ENCODE measurements around the gene RNF213. TPM values are rescaled to one million over a fixed set of nuclear protein-coding genes. Genes with fewer than 3 reads are reported as not detected.

Gene RNF213
- total RNA-seq, 1 experiment from 2014 or later = 61.4 TPM

DNA sequence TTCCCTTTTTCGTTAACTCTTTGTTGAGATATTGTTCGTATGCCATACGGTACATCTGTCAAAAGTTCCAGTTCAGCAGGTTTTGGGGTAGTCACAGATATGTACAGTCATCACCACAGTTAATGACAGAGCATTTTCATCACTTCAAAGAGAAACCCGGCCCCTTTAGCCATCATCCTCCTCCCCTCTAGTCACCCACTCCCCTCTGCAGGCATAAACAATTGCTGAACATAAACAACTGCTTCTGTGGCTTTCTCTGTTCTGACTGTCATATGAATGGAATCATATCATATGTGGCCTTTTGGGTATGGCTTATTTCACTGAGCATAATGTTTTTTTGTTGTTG lies 59.3 kb downstream of the RNF213 start:
- intact Hi-C loops (cut with micrococcal nuclease; ENCODE audit: unreplicated experiment) = no loop called here
- TF ChIP-seq, protein P1, sequence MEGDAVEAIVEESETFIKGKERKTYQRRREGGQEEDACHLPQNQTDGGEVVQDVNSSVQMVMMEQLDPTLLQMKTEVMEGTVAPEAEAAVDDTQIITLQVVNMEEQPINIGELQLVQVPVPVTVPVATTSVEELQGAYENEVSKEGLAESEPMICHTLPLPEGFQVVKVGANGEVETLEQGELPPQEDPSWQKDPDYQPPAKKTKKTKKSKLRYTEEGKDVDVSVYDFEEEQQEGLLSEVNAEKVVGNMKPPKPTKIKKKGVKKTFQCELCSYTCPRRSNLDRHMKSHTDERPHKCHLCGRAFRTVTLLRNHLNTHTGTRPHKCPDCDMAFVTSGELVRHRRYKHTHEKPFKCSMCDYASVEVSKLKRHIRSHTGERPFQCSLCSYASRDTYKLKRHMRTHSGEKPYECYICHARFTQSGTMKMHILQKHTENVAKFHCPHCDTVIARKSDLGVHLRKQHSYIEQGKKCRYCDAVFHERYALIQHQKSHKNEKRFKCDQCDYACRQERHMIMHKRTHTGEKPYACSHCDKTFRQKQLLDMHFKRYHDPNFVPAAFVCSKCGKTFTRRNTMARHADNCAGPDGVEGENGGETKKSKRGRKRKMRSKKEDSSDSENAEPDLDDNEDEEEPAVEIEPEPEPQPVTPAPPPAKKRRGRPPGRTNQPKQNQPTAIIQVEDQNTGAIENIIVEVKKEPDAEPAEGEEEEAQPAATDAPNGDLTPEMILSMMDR (IDR thresholded peaks at IDR 0.05; ENCODE audit: insufficient read depth in 1 of 2, low read depth in 1 of 2, low read length in 1 of 2, severe bottlenecking in 1 of 2, unreplicated experiment in 1 of 2) = no peak
- H3K4me3 Mint-ChIP-seq (ENCODE audit: unreplicated experiment) = no peak overlapping the region
- CTCF ChIA-PET = no interaction called here
- DNase-seq = no peak
- no peaks in the 10 kb centered on the region for H3K9me3 ChIP-seq
- POLR2A ChIA-PET = no interaction called here
- peaks cover 56% of the 10 kb centered on the region for H3K36me3 Mint-ChIP-seq (ENCODE audit: insufficient read depth, unreplicated experiment)
- no peaks in the 10 kb centered on the region for H3K27me3 Mint-ChIP-seq (ENCODE audit: insufficient read depth, unreplicated experiment)
- no peak overlapping the region for H3K4me3 ChIP-seq (ENCODE audit: low read depth, low read length)
- no peaks in the 10 kb centered on the region for H3K4me1 ChIP-seq
- no peaks in the 10 kb centered on the region for H3K36me3 ChIP-seq (ENCODE audit: control insufficient read depth, insufficient read depth, low read length)
- no peaks in the 10 kb centered on the region for H3K27me3 ChIP-seq (replicated peaks; ENCODE audit: control insufficient read depth, insufficient read depth, low read length)
- no peaks in the 10 kb centered on the region for H3K9me3 Mint-ChIP-seq (ENCODE audit: unreplicated experiment)
- H3K4me1 Mint-ChIP-seq (ENCODE audit: low read depth, unreplicated experiment) = no peaks in the 10 kb centered on the region
- BruUV-seq (replicated peaks) = no TSS peak
- no peak overlapping the region for H3K27ac Mint-ChIP-seq (ENCODE audit: unreplicated experiment)

DNA sequence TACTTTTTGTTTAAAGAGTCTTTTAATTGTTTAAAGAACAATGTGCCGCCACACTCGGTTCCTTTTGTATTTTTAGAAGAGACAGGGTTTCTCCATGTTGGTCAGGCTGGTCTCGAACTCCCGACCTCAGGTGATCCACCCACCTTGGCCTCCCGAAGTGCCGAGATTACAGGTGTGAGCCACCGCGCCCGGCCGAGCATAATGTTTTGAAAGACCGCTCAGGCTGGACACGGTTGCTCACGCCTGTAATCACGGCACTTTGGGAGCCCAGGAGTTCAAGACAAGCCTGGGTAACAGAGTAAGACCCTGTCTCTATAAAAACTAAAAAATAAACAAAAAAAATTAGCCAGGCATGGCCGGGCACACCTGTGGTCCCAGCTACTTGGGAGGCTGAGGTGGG lies 59.8 kb downstream of the RNF213 start:
- intact Hi-C loops (cut with micrococcal nuclease; ENCODE audit: unreplicated experiment) = no loop called here
- Histone ChIP-seq H3K36me3 (ENCODE audit: control insufficient read depth, insufficient read depth, low read length) (no peaks in the 10 kb centered on the region), H3K9me3 (no peaks in the 10 kb centered on the region), H3K4me3 (ENCODE audit: low read depth, low read length) (no peak overlapping the region), H3K27me3 (replicated peaks; ENCODE audit: control insufficient read depth, insufficient read depth, low read length) (no peaks in the 10 kb centered on the region), H3K4me1 (no peaks in the 10 kb centered on the region)
- peaks cover 56% of the 10 kb centered on the region for H3K36me3 Mint-ChIP-seq (ENCODE audit: insufficient read depth, unreplicated experiment)
- CTCF ChIA-PET = no interaction called here
- TF ChIP-seq, protein P1 (IDR thresholded peaks at IDR 0.05; ENCODE audit: insufficient read depth in 1 of 2, low read depth in 1 of 2, low read length in 1 of 2, severe bottlenecking in 1 of 2, unreplicated experiment in 1 of 2) = no peak
- POLR2A ChIA-PET = no interaction called here
- H3K4me1 Mint-ChIP-seq (ENCODE audit: low read depth, unreplicated experiment) = no peaks in the 10 kb centered on the region
- no peak for DNase-seq
- H3K27ac Mint-ChIP-seq (ENCODE audit: unreplicated experiment) = no peak overlapping the region
- no peaks in the 10 kb centered on the region for H3K9me3 Mint-ChIP-seq (ENCODE audit: unreplicated experiment)
- H3K4me3 Mint-ChIP-seq (ENCODE audit: unreplicated experiment) = no peak overlapping the region
- BruUV-seq (replicated peaks) = no TSS peak
- no peaks in the 10 kb centered on the region for H3K27me3 Mint-ChIP-seq (ENCODE audit: insufficient read depth, unreplicated experiment)

DNA sequence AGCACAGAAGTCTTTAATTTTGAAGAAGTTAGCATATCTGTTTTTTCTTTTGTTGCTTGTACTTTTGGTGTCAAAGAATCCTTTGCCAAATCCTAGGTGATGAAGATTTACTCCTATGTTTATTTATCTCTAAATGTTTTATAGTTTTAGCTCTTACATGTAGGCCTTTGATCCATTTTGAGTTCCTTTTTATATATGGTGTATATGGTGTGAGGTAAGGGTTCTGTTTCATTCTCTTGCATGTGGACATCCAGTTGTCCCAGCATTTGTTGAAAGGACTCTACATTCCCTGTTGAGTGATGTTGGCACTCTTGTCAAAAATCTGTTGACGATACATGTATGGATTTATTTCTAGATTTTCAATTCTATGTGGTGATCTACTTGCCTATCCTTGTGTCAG lies 62.2 kb downstream of the RNF213 start:
- no peaks in the 10 kb centered on the region for H3K36me3 ChIP-seq (ENCODE audit: control insufficient read depth, insufficient read depth, low read length)
- CTCF ChIA-PET = no interaction called here

More for the DNA sequence above, 62.2 kb downstream of the RNF213 start:
- H3K4me1 ChIP-seq = no peaks in the 10 kb centered on the region
- no peaks in the 10 kb centered on the region for H3K27me3 Mint-ChIP-seq (ENCODE audit: insufficient read depth, unreplicated experiment)
- peaks cover 60% of the 10 kb centered on the region for H3K36me3 Mint-ChIP-seq (ENCODE audit: insufficient read depth, unreplicated experiment)
- H3K4me3 Mint-ChIP-seq (ENCODE audit: unreplicated experiment) = no peak overlapping the region
- no peak overlapping the region for H3K27ac Mint-ChIP-seq (ENCODE audit: unreplicated experiment)
- BruUV-seq (replicated peaks) = no TSS peak
- TF ChIP-seq, protein P1 (IDR thresholded peaks at IDR 0.05; ENCODE audit: insufficient read depth in 1 of 2, low read depth in 1 of 2, low read length in 1 of 2, severe bottlenecking in 1 of 2, unreplicated experiment in 1 of 2) = no peak
- no peak for DNase-seq
- no peaks in the 10 kb centered on the region for H3K4me1 Mint-ChIP-seq (ENCODE audit: low read depth, unreplicated experiment)
- H3K4me3 ChIP-seq (ENCODE audit: low read depth, low read length) = no peak overlapping the region
- POLR2A ChIA-PET = no interaction called here
- H3K27me3 ChIP-seq (replicated peaks; ENCODE audit: control insufficient read depth, insufficient read depth, low read length) = no peaks in the 10 kb centered on the region
- H3K9me3 ChIP-seq = no peaks in the 10 kb centered on the region
- intact Hi-C loops (cut with micrococcal nuclease; ENCODE audit: unreplicated experiment) = no loop called here
- H3K9me3 Mint-ChIP-seq (ENCODE audit: unreplicated experiment) = no peaks in the 10 kb centered on the region

Data from Caco-2 (cell line).